IMR-90 (cell line): Measurements from ENCODE around the gene BTBD2.

Experiments
- BHLHE40 ChIP-seq: fragments of 150-350 bp; IDR thresholded peaks from 2 replicates; pipeline ENCODE4 v1.6.1; 2016; ENCODE audit warnings: mild to moderate bottlenecking, low read depth, low read length
- CTCF ChIP-seq: conservative IDR thresholded peaks from 2 replicates; pipeline ENCODE4 v1.5.1; 2012; ENCODE audit warnings: mild to moderate bottlenecking, low read depth, low read length, improper control_type of control experiment
- ELK1 ChIP-seq: fragments of 150-350 bp; IDR thresholded peaks from 2 replicates; pipeline ENCODE4 v1.6.1; 2016; ENCODE audit warnings: low read depth, mild to moderate bottlenecking, low read length, moderate library complexity, borderline replicate concordance
- MAZ ChIP-seq: IDR thresholded peaks from 2 replicates; pipeline ENCODE4 v1.6.1; 2012; ENCODE audit warnings: low read depth, mild to moderate bottlenecking, low read length, improper control_type of control experiment, moderate library complexity, borderline replicate concordance
- NFE2L2 ChIP-seq: fragments of 150-350 bp; IDR thresholded peaks from 2 replicates; pipeline ENCODE4 v1.6.1; 2016; ENCODE audit warnings: low read depth, mild to moderate bottlenecking, low read length
- POLR2A ChIP-seq: IDR thresholded peaks from 2 replicates; pipeline ENCODE4 v1.6.1; 2012; ENCODE audit warnings: mild to moderate bottlenecking, low read depth, low read length
- USF2 ChIP-seq: fragments of 150-350 bp; IDR thresholded peaks from 2 replicates; pipeline ENCODE4 v1.6.1; 2017; ENCODE audit warnings: mild to moderate bottlenecking, antibody characterized with exemption, low read length, low read depth

GRCh38 chr19:1950640-1951039 lies 64.9 kb downstream of the BTBD2 start:
- TF ChIP-seq POLR2A (no peak), ELK1 (no peak), CTCF (no peak), USF2 (no peak), MAZ (no peak), NFE2L2 (no peak), BHLHE40 (no peak)
